DMS153 (cell line): ENCODE results near the gene CDK11A.
"Not testable (repeated sequence)": the region's sequence is repeated elsewhere in the genome, so short reads cannot be mapped to it uniquely, and the experiment has no call there.

Experiments
- DNase-seq: peaks from one replicate; lab custom pipeline; 2025; lab: John Stamatoyannopoulos, UW

Gene CDK11A

DNA sequence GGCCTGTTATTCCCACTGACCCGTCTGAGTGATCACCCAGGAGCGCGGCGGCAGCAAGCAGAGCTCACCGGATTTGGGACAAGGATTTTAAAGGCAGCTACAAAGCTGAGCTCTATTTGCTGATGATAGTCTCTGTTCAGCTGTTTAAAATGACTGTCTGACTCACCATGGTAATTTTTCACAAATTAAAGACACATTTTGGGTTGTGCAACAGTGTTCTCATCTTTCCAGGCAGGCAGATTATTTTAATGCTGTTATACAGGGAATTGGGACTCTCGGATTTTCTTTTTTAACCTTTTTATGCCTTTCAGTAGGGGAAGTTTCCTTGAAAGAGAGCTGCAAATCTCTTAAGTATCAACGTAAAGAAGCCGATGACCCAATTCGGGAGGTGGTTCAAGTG, 61.8 kb downstream of the CDK11A start:
- DNase-seq = not testable (repeated sequence)

DNA sequence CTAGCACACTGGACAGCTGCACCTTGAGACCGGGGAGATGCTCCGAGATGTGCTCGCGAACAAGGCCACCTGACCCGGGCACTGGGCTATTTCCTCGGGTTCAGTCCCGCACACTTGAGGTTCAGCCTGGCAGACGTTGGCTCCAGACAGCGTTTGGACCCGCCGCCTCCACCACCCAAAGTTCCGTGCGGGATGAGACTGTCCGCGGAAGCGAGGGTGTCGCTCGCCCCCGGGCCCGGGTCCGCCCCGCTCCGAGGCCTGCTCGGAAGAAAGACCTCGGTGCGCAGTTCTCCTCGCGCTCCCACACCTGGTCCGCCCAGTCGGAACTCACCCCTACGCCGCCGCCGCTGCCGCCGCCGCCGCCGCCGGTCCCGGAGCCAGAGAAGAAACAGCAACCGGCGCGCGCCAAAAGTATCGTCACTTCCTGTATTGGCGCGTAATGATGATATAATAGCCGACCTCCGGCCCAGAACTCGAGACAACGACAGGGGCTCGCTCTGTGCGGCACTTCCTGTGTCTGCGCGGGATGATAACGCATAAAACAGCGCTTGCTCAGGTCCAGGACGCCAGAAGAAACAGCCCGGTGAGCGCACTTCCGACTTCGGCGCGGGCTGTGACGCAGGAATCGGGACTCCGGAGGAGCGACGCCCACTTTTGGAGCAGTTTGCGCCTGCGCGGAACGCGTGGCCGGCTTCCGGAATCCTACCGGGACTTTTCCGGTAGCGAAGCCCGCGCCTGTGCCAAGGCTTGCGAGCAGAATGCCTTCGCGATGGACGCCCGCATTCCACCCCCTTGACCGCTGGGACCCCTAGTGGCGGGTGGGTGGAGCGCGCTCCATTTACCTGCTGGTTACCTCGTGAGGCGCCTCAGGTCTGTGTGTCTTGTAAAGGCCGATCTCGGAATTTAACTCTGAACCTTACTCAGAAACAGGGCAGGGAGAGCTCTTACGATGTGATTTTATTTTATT, 65.3 kb downstream of the CDK11A start, which contains the start of gene CDK11B:
TSS of gene CDK11B (minus strand) at position 422 of the 967 bp plus-strand sequence. CDS start 1,519 bp downstream, outside the sequence.
- peak; percentile 98 for DNase-seq
